ENCODE measurements around the gene FIG4.
"Not testable (repeated sequence)": the region's sequence is repeated elsewhere in the genome, so short reads cannot be mapped to it uniquely, and the experiment has no call there.

FIG4 gene

DNA sequence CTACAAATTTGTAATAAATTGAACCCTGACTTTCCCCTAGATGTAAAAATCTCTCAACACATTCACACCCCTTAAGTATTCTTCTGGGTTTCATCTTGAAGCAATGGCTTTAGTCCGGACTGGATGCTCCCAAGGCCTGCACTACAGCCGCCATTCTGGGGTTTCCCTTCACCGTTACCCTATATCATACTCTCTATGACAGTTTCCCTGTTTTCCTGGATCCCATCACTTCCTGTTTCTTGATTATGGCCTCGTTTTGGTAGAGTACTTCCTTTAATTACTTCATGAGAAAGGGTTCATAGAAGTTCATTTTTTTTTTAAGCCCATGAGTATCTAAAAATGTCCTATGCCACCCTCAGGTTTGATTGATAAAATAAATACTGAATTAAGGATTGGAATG, 11.7 kb downstream of the FIG4 start:
- no peak for DNase-seq (ENCODE audit: low spot score)

DNA sequence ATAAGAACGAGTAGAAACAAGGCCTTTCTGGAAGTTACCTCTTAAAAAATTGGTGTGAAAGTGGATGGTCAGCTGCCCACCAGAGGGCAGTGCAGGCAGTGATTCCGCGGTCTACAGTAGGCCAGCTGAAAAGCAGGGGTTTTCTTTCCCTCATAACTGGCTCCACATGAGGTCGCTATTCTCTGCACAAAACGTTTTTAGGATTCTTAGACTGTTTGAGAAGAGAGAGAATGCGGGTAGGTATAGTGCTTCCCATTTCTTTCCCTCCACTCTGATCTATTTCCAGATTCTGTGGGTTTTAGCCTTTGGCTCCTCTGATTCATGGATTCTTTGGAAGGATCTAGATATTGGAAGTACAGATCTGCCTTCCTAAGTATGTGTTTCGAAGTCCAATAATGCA, 14.2 kb downstream of the FIG4 start:
- DNase-seq (ENCODE audit: low spot score): peak; percentile 80

DNA sequence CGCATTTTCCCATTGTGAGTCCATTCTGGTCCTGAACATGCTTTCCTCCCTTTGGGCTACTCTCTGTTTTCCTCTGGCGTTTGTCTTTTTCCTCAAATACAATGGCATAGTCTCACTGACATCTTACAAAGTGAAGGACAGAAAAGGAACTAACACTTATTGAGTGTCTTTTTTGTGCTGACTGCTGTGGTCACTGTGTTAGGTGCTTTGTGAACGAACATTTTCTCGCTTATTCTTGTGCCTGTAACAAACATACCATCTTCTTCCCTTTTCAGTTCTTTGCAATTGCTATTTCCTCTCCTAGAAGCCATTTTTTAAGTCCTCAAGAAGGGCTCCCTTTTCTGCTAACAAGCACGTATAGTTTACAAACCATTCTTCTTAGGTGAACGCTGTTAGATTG, 15.4 kb downstream of the FIG4 start:
- DNase-seq (ENCODE audit: low spot score): no peak

DNA sequence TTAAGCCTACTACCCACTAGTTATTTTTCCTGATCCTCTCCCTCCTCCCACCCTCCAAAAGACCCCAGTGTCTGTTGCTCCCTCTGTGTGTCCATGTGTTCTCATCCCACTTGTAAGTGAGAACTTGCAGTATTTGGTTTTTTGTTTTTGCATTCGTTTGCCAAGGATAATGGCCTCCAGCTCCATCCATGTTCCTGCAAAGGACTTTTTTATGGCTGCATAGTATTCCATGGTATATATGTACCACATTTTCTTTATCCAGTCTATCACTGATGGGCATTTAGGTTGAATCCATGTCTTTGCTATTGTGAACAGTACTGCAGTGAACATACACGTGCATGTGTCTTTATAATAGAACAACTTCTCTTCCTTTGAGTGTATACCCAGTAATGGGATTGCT, 17.0 kb downstream of the FIG4 start:
- DNase-seq (ENCODE audit: low spot score): not testable (repeated sequence)

DNA sequence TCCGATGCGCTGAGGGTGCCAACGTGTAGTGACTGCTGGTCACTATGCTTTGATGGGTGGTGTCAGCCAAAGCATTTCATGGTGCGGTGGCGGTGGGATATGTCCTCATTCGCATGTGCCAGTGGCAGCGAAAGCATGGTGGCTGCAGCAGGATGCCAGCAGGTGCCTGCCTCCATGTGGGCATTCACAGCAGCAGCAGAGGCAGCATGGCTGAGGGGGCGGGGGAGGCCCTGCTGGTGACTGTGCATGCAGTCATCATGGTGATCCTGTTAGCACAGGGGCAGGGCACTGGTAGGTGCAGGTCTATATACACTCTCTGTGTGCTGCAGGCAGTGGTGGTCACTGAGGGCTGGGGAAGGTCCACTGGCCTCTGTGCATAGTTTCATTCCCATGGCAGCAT, 22.0 kb downstream of the FIG4 start:
- DNase-seq (ENCODE audit: low spot score): no peak

DNA sequence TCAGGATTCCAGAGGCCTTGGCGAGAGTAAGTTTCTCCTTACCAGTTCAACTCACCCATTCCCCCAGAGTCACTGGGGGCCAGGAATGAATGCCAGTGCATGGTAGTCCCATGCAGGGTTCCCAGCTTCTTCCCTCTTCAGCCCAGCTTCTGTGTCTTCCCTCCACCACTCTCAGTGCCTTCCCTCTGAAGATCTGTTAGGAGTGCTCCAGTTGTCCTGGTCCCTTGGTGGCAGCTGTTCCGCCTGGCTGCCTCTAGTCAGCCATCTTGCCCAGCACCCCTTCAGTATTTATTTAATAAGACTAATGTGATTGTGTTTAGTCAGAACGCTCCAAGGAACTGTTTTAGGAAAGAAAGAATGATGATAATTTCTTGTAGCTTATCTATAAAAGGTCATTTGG, 23.1 kb downstream of the FIG4 start:
- no peak for DNase-seq (ENCODE audit: low spot score)

DNA sequence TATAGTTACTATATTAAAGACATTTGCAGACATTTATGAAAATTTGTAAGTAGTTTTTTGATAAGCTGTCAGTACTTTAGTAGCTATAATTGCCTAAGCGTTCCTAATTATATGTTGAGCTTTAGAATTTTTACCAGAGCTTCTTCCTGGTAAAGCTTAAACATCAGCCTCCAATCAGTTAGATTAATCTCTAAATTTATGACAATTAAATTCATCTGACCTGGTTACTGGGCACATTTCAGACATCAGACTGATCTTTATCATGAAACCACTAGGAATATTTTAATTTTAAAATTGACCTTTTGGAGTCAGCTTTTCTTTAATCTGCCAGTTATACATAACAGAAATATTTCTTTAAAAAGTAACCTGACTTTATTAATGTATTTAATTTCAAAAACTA, 23.5 kb downstream of the FIG4 start:
- no peak for DNase-seq (ENCODE audit: low spot score)

DNA sequence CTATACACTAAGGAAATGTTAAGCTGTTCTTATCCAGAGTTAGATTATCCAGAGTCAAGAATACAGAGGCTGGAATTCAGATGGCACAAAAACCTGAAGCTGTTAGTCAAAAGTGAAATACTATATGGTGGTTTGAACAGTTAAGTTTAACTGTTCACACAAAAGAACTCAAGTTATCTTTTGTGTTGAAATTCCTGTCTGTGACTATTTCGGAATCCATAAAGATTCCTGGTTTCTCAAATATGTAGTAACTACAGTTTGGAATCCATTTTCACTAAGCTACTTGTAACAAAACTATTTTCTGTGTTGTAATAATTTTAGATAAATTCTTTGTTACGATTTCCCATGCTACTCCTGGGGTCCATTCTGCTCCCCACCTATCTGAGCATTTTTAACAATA, 24.5 kb downstream of the FIG4 start:
- DNase-seq (ENCODE audit: low spot score): no peak

DNA sequence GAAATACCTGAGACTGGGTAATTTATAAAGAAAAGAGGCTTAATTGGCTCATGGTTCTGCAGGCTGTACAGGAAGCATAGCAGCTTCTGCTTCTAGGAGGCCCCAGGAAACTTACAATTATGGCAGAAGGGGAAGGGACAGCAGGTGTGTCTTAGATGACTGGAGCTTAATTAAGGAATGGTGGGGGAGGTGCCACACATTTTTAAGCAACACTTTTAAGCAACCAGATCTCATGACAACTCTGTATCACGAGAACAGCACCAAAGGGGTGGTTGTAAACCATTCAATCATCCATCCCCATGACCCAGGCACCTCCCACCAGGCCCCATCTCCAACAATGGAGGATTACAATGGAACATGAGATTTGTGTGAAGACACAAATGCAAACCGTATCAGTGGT, 26.9 kb downstream of the FIG4 start:
- DNase-seq (ENCODE audit: low spot score): no peak

DNA sequence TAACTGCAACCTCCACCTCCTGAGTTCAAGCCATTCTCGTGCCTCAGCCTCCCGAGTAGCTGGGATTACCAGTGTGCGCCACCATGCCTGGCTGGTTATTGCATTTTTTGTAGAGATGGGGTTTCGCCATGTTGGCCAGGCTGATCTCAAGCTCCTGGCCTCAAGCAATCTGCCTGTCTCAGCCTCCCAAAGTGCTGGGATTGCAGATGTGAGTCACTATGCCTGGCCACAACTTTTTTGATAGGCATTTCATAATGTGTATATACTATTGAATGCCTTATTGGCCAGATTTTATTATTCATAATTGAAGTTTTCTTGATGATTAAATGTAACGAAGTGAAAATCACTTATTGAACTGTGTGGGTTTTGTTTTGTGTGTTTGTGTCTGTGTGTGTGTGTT, 27.9 kb downstream of the FIG4 start:
- DNase-seq (ENCODE audit: low spot score): no peak

DNA sequence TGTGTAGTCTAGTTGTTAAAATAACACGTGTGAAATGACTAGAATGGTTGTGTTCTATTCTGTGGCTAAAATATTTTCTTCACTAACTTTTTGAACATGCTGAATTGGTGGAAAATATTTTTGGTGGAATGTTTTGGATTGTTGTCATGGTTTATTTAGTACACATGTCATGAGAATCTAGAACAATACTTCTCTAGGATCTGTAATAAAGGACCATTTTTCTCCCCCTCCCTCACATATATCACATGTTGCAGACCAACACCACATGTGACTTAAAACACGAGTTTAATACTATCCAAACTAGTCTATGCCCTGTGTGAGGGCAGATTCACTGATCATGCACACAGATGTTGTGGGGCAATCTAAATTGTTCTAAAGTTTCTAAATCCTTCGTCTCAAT, 29.2 kb downstream of the FIG4 start:
- no peak for DNase-seq (ENCODE audit: low spot score)

DNA sequence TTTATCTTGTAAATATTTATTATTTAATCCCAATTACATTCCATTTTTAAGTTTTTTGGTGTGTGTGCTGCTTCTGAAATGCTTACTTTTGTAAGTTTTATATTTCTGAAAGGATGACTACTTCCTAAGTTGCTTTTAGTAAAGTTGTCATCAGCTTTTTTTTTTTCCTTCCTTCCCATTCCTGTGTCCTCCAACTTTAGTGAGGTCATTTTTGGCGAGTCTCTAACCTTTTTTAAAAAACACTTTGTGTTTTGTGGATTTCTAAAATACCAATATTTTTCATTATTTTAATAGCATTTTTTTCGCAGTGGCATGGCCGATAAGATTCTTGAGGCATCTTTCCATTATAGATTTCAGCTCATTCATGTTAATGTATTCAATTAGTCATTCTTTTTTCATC, 30.9 kb downstream of the FIG4 start:
- DNase-seq (ENCODE audit: low spot score): no peak

DNA sequence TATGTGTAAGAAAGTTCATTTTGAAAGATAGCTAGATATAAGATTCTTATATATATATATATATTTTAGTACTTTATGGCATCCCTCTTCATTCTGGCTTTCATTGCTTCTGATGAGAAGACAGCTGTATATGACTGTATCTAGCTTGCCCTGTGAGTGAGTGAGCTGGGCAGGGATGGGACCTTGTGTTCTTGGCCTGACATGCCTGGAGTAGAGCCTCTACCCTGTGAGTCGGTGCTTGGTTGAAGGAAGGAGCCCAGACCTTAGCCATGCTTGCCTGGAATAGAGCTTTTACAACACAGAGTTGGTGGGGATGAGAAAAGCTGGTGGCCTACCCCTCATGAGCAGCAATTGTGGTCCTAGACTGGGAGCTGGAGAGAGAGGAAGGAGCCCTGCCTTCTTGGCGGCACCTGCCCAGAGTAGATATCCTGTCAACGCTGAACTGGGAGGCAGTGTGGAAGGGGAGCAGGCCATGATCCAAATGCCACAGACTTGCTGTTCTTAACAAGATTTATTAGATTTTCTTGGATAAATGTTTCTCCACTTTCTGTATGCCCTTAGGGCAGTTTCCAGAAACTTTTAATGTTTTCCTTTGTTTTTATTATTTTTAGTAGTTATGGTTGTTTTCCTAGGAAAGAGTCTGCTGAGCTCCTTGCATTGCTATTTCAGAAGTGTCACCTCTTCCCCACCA, 31.6 kb downstream of the FIG4 start:
- DNase-seq (ENCODE audit: low spot score): no peak

DNA sequence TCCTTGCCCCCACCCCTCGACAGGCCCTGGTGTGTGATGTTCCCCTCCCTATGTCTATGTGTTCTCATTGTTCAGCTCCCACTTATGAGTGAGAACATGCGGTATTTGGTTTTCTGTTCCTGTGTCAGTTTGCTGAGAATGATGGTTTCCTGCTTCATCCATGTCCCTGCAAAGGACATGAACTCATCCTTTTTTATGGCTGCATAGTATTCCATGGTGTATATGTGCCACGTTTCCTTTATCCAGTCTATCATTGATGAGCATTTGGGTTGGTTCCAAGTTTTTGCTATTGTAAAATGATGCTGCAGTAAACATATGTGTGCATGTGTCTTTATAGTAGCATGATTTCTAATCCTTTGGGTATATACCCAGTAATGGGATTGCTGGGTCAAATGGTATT, 34.2 kb downstream of the FIG4 start:
- DNase-seq (ENCODE audit: low spot score): not testable (repeated sequence)

DNA sequence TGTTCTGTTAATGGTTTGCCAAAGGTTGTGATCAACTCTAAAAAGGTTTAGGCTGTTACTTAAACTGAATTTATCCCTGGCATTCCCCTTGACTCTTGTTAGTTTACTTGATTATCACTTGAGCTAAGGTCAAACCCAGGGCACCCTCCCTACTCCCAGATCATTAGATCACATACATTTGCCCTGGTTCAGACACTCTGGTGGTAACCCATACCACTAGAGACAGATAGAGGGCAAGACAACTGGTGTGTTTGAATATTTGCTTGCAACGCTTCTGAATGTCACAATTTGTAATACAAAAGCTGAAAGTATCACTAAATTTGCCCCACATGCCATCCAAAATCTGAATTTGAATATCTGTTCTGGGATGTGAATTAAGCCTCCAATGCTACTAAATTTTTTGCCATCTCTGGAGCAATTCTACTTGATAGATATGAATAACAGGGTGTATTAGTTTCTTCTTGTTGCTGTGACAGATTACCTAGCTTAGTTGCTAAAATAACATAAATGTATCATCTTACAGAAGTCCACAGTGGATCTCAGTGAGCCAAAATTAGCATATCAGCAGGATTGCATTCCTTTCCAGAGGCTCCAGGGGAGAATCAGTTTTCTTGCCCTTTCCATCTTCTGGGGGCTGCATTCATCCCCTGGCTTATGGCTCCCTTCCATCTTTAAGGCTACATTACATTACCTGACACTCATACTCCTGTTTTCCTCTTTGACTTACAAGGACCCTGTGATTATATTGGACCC, 45.4 kb downstream of the FIG4 start:
- DNase-seq (ENCODE audit: low spot score): no peak

DNA sequence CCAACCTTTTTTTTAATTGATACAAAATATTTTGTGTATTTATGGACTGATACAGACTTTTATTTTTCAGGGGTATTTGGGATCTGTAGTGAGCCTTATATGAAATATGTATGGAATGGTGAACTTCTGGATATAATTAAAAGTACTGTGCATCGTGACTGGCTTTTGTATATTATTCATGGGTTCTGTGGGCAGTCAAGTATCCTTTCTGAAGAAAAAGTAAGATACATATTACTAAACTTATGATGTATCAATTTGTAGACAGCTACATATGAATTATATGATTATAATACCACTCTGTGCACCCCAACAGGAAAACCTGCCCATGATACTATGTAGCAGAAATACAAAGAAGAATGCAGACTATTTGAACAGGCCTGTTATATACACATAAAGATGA, 47.2 kb downstream of the FIG4 start:
- DNase-seq (ENCODE audit: low spot score): no peak

DNA sequence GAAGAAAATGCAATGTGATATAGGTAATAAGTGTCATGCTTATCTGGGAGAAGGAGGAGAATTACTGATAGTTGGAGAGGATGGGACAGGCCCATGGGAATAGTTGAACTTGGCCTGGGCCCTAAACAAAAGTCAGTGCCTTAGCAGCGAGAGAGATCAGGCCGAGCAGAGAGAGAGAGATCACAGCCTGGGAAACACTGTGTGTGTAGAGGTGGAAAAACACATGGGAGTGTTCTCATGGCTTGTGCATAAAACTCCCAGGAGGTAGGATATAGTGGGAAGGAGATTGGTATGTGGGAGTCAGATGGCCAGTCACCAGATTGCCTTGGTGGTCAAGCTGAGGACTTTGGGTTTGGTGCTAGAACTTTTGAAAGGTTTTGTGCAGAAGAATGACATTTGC, 47.6 kb downstream of the FIG4 start:
- DNase-seq (ENCODE audit: low spot score): no peak

DNA sequence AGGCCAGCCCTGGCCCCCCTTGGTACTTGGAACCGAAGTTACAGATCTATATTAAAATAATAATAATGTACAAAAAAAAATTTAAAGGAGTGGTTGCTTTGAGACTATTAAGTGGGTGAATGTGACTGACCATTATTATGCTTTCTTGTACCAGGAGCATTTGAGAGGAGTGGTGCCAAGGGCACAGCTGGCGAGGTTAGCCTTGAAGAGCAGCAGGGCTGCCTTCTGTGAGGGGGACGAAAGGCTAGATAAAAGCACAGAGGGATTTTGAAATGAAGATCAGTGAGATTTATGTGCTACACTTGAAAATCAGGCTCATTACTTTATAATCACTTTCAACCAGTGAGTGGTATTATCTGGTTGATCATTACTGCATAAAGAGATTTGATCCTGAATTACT, 48.6 kb downstream of the FIG4 start:
- DNase-seq (ENCODE audit: low spot score): peak; percentile 25

DNA sequence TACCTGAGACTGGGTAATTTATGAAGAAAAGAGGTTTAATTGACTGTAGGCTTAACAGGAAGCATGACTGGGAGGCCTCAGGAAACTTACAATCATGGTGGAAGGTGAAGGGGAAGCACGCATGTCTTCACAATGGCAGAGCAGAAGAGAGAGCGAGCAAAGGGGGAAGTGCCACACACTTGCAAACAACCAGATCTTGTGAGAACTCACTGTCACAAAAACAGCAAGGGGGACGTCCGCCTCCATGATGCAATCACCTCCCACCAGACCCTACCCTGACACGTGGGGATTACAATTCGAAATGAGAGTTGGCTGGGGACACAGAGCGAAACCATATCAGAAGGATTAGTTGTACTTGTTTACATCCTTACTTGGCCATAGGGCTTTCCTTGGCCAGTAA, 49.7 kb downstream of the FIG4 start:
- no peak for DNase-seq (ENCODE audit: low spot score)

DNA sequence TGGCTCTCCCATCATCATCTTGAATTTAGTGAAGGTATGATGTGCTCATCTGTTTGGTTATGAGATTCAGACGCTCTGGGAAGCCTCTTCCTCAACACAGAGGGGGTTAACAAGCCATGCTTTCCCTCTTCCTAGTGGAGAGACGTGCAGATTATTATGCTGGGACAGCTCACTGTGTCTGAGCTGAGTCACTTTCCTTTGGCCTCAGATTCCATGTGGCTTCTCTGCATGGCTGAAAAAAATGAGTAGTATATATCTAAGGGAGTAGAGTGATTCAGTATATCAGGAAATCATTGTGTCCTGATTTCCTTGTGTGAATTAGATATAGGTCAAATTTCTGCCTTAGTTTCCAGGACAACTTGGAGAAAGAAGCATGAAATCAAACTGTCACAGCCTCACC, 52.6 kb downstream of the FIG4 start:
- no peak for DNase-seq (ENCODE audit: low spot score)

DNA sequence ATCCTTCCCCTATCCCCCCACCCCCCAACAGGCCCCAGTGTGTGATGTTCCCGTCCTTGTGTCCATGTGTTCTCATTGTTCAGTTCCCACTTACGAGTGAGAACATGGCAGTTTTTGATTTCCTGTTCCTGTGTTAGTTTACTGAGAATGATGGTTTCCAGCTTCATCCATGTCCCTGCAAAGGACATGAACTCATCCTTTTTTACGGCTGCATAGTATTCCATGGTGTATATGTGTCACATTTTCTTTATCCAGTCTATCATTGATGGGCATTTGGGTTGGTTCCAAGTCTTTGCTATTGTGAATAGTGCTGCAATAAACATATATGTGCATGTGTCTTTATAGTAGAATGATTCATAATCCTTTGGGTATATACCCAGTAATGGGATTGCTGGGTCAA, 53.7 kb downstream of the FIG4 start:
- not testable (repeated sequence) for DNase-seq (ENCODE audit: low spot score)

DNA sequence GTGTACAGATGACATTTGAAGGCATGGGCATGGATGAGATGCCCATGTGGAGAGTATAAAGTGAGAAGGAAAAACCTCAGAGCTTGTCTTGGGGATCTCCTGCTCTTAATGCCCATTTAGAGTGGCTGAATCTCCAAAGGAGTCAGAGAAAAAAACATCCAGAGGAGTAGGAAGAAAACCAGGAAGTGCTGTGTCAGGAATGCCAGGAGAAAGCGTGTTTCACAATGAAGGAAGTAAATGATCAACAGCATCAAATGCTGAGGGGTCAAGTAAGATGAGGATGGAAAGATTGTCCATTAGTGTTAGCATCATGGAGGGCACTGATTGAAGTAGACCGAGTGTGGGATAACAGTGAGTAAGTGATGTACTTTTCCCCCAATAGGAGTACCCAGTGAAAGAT, 56.1 kb downstream of the FIG4 start:
- DNase-seq (ENCODE audit: low spot score): no peak

DNA sequence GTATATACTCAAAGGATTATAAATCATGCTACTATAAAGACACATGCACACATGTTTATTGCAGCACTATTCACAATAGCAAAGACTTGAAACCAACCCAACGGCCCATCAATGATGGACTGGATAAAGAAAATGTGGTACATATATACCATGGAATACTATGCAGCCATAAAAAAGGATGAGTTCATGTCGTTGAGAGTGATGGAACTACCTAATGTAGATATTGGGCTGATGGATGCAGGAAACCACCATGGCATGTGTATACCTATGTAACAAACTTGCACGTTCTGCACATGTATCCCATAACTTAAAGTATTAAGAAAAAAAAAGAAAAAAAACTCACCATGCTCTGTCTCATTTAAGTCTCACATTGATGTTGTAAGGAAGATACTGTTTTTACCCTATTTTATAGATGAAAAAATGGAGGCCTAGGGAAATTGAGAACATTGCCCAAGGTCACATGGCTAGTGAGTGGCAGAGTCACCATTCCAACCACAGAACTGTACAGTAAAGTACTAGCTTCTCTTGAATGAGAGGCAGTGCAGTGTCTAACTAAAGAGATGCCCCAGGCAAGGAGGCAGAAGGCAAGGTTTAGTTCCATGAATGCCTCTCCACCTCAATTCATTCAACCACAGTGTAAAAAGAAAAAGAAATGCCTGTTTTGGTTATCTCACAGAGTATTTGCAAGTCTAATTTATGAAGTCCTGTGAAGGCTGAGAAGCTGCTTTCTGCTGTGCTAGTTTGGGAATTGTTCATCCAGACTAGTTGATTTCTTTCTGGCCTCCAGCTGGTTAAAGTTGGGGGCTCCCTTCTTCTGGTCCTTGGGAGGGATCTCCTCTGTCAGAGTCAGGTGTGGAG, 68.2 kb downstream of the FIG4 start:
- no peak for DNase-seq (ENCODE audit: low spot score)

Data from D341Med (cell line).